WTC11 (cell line): ENCODE results near the gene SMARCA4. TPM values are rescaled to one million over a fixed set of nuclear protein-coding genes. Genes with fewer than 3 reads are reported as not detected.

ENCODE experiments used
- ATAC-seq: fragments of 200-7000 bp; cut with Tn5 transposase; 2 replicates; pipeline ENCODE4 v1.10.0; 2021; ENCODE audit warnings: mild to moderate bottlenecking, moderate library complexity
- CTCF ChIA-PET: fragments of 300-600 bp; sonication (Branson Sonifier 250); formaldehyde crosslinking; loops from one replicate; lab custom pipeline; 2021; ENCODE audit warnings: antibody characterized with exemption; lab: Charles Lee
- POLR2A ChIA-PET: fragments of 350-600 bp; sonication (Branson Sonifier 250); formaldehyde crosslinking; loops from one replicate; lab custom pipeline; 2021; ENCODE audit warnings: antibody characterized with exemption; lab: Charles Lee
- DNase-seq: peaks from one replicate; pipeline ENCODE4 v3.0.0; 2021; ENCODE audit warnings: low spot score
- H3K27ac Mint-ChIP-seq: 2 replicates; pipeline ENCODE4 v1.8.0; 2021; ENCODE audit warnings: mixed read lengths
- H3K27me3 Mint-ChIP-seq: 2 replicates; pipeline ENCODE4 v1.8.0; 2021; ENCODE audit warnings: low read depth, mild to moderate bottlenecking, moderate library complexity, mixed read lengths
- H3K36me3 Mint-ChIP-seq: 2 replicates; pipeline ENCODE4 v1.8.0; 2021; ENCODE audit warnings: mixed read lengths
- H3K4me1 Mint-ChIP-seq: 2 replicates; pipeline ENCODE4 v1.8.0; 2022; ENCODE audit warnings: mixed read lengths
- H3K4me3 Mint-ChIP-seq: 2 replicates; pipeline ENCODE4 v1.8.0; 2021; ENCODE audit warnings: mild to moderate bottlenecking, moderate library complexity, mixed read lengths
- H3K9me3 Mint-ChIP-seq: 2 replicates; pipeline ENCODE4 v1.8.0; 2021; ENCODE audit warnings: mixed read lengths
- CREB1 ChIP-seq: sonication (generic); formaldehyde crosslinking; IDR thresholded peaks from 2 replicates; pipeline ENCODE4 v1.8.0; 2023; ENCODE audit warnings: mild to moderate bottlenecking, missing genetic modification reagents
- ELF4 ChIP-seq: sonication (generic); formaldehyde crosslinking; IDR thresholded peaks from 2 replicates; pipeline ENCODE4 v1.8.1; 2022; ENCODE audit warnings: low read depth, mild to moderate bottlenecking, moderate library complexity, missing genetic modification reagents
- EMX1 ChIP-seq: fragments of 250-450 bp; sonication (Bioruptor Pico); IDR thresholded peaks from 2 replicates; pipeline ENCODE4 v1.8.0; 2021; ENCODE audit warnings: mild to moderate bottlenecking
- ESRRA ChIP-seq: sonication (generic); formaldehyde crosslinking; IDR thresholded peaks from 2 replicates; pipeline ENCODE4 v1.8.1; 2022; ENCODE audit warnings: mild to moderate bottlenecking, missing genetic modification reagents, borderline replicate concordance
- FOXK1 ChIP-seq: sonication (generic); formaldehyde crosslinking; IDR thresholded peaks from 2 replicates; pipeline ENCODE4 v1.8.0; 2022; ENCODE audit warnings: mild to moderate bottlenecking, moderate library complexity, missing genetic modification reagents
- GABPB1 ChIP-seq: sonication (generic); formaldehyde crosslinking; IDR thresholded peaks from 2 replicates; pipeline ENCODE4 v1.8.1; 2023; ENCODE audit warnings: mild to moderate bottlenecking, missing genetic modification reagents
- JAZF1 ChIP-seq: fragments of 250-450 bp; sonication (Bioruptor Pico); IDR thresholded peaks from 2 replicates; pipeline ENCODE4 v1.9.0; 2021; ENCODE audit warnings: moderate library complexity, mild to moderate bottlenecking, inconsistent platforms
- KAT7 ChIP-seq: sonication (generic); formaldehyde crosslinking; IDR thresholded peaks from 2 replicates; pipeline ENCODE4 v1.8.1; 2023; ENCODE audit warnings: missing genetic modification reagents, mild to moderate bottlenecking, borderline replicate concordance
- NFE2L1 ChIP-seq: sonication (generic); formaldehyde crosslinking; IDR thresholded peaks from 2 replicates; pipeline ENCODE4 v1.8.1; 2023; ENCODE audit warnings: missing genetic modification reagents
- NR2C2 ChIP-seq: sonication (generic); formaldehyde crosslinking; IDR thresholded peaks from 2 replicates; pipeline ENCODE4 v1.8.0; 2022; ENCODE audit warnings: mild to moderate bottlenecking, missing genetic modification reagents
- NR3C1 ChIP-seq: sonication (generic); formaldehyde crosslinking; conservative IDR thresholded peaks from 2 replicates; pipeline ENCODE4 v1.8.1; 2023; ENCODE audit warnings: low read depth, mild to moderate bottlenecking, missing genetic modification reagents
- RELA ChIP-seq: sonication (generic); formaldehyde crosslinking; IDR thresholded peaks from 2 replicates; pipeline ENCODE4 v1.8.1; 2022; ENCODE audit warnings: missing genetic modification reagents, mild to moderate bottlenecking, borderline replicate concordance
- TCF7 ChIP-seq: sonication (generic); formaldehyde crosslinking; IDR thresholded peaks from 2 replicates; pipeline ENCODE4 v1.8.0; 2022; ENCODE audit warnings: mild to moderate bottlenecking, low read depth, missing genetic modification reagents, moderate library complexity
- ZNF317 ChIP-seq: sonication (generic); formaldehyde crosslinking; IDR thresholded peaks from 2 replicates; pipeline ENCODE4 v1.8.1; 2023; ENCODE audit warnings: low read depth, mild to moderate bottlenecking, moderate library complexity, missing genetic modification reagents, borderline replicate concordance
- ZNF423 ChIP-seq: fragments of 250-450 bp; sonication (Bioruptor Pico); IDR thresholded peaks from 2 replicates; pipeline ENCODE4 v2.1.2; 2022; ENCODE audit warnings: mild to moderate bottlenecking, moderate library complexity
- total RNA-seq: library from RNA; stranded (reverse); gene quantifications from 3 replicates; pipeline ENCODE4 v1.2.3, GENCODE V29; 2021
- TF ChIP-seq, protein P1 (sequence below): fragments of 250-450 bp; sonication (Bioruptor Pico); IDR thresholded peaks from 2 replicates; pipeline ENCODE4 v1.9.0; 2021; ENCODE audit warnings: mild to moderate bottlenecking
- TF ChIP-seq, protein P2 (sequence below): fragments of 250-450 bp; sonication (Bioruptor Pico); IDR thresholded peaks from 2 replicates; pipeline ENCODE4 v1.8.0; 2021; ENCODE audit warnings: mild to moderate bottlenecking
- TF ChIP-seq, protein P3 (sequence below): fragments of 250-450 bp; sonication (Bioruptor Pico); IDR thresholded peaks from 2 replicates; pipeline ENCODE4 v1.9.0; 2021; ENCODE audit warnings: mild to moderate bottlenecking, borderline replicate concordance
- TF ChIP-seq, protein P4 (sequence below): fragments of 250-450 bp; sonication (Bioruptor Pico); IDR thresholded peaks from 2 replicates; pipeline ENCODE4 v2.1.2; 2022; ENCODE audit warnings: mild to moderate bottlenecking, moderate library complexity
- TF ChIP-seq, protein P5 (sequence below): sonication (generic); formaldehyde crosslinking; IDR thresholded peaks from 2 replicates; pipeline ENCODE4 v1.8.1; 2023; ENCODE audit warnings: mild to moderate bottlenecking, missing genetic modification reagents, moderate library complexity
- TF ChIP-seq, protein P6 (sequence below): sonication (generic); formaldehyde crosslinking; conservative IDR thresholded peaks from 2 replicates; pipeline ENCODE4 v1.8.1; 2023; ENCODE audit warnings: mild to moderate bottlenecking, low read depth, missing genetic modification reagents, moderate library complexity
- TF ChIP-seq, protein P7 (sequence below): sonication (generic); formaldehyde crosslinking; IDR thresholded peaks from 2 replicates; pipeline ENCODE4 v1.8.0; 2022; ENCODE audit warnings: mild to moderate bottlenecking, missing genetic modification reagents

The SMARCA4 gene
- total RNA-seq, 1 experiment from 2014 or later: 295 TPM

DNA sequence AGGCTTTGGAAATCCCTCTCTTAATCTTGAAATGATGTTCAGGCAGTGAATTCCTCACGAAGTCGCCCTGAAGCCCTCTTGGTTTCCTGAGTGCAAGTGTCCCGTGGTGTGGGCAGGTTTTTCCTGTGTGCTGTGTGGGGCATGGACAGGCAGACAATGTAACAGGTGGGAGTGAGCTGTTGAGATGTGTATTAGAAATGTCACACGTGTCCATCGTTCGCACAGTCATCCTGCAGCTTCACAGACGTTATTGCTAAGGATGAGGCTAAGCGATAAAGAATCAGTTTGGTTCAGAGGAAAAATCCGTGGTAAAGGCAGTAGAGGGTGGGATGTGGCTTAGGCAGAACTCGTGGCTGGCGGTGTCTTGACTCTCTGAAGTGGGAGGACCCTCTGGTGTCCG is 51.7 kb downstream of the SMARCA4 start (continued):
- TF ChIP-seq ZNF317 (CRISPR knock-in tag) (no peak), NR2C2 (CRISPR knock-in tag) (no peak), JAZF1 (CRISPR knock-in tag) (no peak), RELA (no peak), EMX1 (CRISPR knock-in tag) (no peak), NFE2L1 (CRISPR knock-in tag) (no peak), TCF7 (CRISPR knock-in tag) (no peak)
- TF ChIP-seq, protein P1, sequence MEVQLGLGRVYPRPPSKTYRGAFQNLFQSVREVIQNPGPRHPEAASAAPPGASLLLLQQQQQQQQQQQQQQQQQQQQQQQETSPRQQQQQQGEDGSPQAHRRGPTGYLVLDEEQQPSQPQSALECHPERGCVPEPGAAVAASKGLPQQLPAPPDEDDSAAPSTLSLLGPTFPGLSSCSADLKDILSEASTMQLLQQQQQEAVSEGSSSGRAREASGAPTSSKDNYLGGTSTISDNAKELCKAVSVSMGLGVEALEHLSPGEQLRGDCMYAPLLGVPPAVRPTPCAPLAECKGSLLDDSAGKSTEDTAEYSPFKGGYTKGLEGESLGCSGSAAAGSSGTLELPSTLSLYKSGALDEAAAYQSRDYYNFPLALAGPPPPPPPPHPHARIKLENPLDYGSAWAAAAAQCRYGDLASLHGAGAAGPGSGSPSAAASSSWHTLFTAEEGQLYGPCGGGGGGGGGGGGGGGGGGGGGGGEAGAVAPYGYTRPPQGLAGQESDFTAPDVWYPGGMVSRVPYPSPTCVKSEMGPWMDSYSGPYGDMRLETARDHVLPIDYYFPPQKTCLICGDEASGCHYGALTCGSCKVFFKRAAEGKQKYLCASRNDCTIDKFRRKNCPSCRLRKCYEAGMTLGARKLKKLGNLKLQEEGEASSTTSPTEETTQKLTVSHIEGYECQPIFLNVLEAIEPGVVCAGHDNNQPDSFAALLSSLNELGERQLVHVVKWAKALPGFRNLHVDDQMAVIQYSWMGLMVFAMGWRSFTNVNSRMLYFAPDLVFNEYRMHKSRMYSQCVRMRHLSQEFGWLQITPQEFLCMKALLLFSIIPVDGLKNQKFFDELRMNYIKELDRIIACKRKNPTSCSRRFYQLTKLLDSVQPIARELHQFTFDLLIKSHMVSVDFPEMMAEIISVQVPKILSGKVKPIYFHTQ: no peak
- TF ChIP-seq, protein P2, sequence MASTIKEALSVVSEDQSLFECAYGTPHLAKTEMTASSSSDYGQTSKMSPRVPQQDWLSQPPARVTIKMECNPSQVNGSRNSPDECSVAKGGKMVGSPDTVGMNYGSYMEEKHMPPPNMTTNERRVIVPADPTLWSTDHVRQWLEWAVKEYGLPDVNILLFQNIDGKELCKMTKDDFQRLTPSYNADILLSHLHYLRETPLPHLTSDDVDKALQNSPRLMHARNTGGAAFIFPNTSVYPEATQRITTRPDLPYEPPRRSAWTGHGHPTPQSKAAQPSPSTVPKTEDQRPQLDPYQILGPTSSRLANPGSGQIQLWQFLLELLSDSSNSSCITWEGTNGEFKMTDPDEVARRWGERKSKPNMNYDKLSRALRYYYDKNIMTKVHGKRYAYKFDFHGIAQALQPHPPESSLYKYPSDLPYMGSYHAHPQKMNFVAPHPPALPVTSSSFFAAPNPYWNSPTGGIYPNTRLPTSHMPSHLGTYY (CRISPR knock-in tag): no peak
- TF ChIP-seq, protein P3, sequence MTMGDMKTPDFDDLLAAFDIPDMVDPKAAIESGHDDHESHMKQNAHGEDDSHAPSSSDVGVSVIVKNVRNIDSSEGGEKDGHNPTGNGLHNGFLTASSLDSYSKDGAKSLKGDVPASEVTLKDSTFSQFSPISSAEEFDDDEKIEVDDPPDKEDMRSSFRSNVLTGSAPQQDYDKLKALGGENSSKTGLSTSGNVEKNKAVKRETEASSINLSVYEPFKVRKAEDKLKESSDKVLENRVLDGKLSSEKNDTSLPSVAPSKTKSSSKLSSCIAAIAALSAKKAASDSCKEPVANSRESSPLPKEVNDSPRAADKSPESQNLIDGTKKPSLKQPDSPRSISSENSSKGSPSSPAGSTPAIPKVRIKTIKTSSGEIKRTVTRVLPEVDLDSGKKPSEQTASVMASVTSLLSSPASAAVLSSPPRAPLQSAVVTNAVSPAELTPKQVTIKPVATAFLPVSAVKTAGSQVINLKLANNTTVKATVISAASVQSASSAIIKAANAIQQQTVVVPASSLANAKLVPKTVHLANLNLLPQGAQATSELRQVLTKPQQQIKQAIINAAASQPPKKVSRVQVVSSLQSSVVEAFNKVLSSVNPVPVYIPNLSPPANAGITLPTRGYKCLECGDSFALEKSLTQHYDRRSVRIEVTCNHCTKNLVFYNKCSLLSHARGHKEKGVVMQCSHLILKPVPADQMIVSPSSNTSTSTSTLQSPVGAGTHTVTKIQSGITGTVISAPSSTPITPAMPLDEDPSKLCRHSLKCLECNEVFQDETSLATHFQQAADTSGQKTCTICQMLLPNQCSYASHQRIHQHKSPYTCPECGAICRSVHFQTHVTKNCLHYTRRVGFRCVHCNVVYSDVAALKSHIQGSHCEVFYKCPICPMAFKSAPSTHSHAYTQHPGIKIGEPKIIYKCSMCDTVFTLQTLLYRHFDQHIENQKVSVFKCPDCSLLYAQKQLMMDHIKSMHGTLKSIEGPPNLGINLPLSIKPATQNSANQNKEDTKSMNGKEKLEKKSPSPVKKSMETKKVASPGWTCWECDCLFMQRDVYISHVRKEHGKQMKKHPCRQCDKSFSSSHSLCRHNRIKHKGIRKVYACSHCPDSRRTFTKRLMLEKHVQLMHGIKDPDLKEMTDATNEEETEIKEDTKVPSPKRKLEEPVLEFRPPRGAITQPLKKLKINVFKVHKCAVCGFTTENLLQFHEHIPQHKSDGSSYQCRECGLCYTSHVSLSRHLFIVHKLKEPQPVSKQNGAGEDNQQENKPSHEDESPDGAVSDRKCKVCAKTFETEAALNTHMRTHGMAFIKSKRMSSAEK (CRISPR knock-in tag): no peak

DNA sequence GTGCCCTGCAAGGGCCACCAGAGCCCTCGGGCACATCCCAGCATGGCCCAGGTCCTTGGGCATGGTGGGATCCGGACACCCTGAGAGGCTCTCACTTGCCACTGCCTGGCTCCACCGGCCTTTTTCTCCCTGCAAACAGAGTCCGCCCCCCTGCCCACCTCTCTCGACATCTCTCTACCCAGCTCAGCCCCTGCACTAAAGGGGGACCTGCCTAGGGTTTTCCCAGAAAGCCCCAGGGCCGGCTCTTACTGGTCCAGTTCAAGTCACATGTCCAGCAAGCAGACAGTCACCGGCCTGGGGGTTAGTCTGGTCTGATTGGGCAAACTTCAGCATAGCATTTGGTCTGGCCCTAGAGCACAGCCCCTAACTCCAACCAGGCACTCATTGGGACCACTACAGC is 52.9 kb downstream of the SMARCA4 start:
- Mint-ChIP-seq H3K4me1 (no peaks in the 10 kb centered on the region), H3K27me3 (no peaks in the 10 kb centered on the region), H3K36me3 (peaks cover 88% of the 10 kb centered on the region), H3K27ac (no peak overlapping the region), H3K4me3 (no peak overlapping the region), H3K9me3 (no peaks in the 10 kb centered on the region)
- ATAC-seq (no peak), DNase-seq (no peak)
- CTCF ChIA-PET: interaction anchor here (0.6 to 2.8 kb wide), 4 partner anchors 42 to 77 kb away, joined by 3 to 16 read pairs (median 3); no protein-coding TSS in a partner anchor
- POLR2A ChIA-PET: no interaction called here
- TF ChIP-seq, protein P4, sequence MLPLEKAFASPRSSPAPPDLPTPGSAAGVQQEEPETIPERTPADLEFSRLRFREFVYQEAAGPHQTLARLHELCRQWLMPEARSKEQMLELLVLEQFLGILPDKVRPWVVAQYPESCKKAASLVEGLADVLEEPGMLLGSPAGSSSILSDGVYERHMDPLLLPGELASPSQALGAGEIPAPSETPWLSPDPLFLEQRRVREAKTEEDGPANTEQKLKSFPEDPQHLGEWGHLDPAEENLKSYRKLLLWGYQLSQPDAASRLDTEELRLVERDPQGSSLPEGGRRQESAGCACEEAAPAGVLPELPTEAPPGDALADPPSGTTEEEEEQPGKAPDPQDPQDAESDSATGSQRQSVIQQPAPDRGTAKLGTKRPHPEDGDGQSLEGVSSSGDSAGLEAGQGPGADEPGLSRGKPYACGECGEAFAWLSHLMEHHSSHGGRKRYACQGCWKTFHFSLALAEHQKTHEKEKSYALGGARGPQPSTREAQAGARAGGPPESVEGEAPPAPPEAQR: no peak
- TF ChIP-seq FOXK1 (CRISPR knock-in tag): no peak
- no peak for TF ChIP-seq ELF4 (CRISPR knock-in tag)
- no peak for TF ChIP-seq KAT7 (CRISPR knock-in tag)
- TF ChIP-seq, protein P5, sequence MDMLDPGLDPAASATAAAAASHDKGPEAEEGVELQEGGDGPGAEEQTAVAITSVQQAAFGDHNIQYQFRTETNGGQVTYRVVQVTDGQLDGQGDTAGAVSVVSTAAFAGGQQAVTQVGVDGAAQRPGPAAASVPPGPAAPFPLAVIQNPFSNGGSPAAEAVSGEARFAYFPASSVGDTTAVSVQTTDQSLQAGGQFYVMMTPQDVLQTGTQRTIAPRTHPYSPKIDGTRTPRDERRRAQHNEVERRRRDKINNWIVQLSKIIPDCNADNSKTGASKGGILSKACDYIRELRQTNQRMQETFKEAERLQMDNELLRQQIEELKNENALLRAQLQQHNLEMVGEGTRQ (CRISPR knock-in tag): no peak
- TF ChIP-seq GABPB1 (CRISPR knock-in tag): no peak
- TF ChIP-seq CREB1 (CRISPR knock-in tag): no peak
- TF ChIP-seq ZNF423 (CRISPR knock-in tag): no peak
- no peak for TF ChIP-seq ESRRA (CRISPR knock-in tag)
- TF ChIP-seq ZNF317 (CRISPR knock-in tag): no peak
- TF ChIP-seq, protein P6, sequence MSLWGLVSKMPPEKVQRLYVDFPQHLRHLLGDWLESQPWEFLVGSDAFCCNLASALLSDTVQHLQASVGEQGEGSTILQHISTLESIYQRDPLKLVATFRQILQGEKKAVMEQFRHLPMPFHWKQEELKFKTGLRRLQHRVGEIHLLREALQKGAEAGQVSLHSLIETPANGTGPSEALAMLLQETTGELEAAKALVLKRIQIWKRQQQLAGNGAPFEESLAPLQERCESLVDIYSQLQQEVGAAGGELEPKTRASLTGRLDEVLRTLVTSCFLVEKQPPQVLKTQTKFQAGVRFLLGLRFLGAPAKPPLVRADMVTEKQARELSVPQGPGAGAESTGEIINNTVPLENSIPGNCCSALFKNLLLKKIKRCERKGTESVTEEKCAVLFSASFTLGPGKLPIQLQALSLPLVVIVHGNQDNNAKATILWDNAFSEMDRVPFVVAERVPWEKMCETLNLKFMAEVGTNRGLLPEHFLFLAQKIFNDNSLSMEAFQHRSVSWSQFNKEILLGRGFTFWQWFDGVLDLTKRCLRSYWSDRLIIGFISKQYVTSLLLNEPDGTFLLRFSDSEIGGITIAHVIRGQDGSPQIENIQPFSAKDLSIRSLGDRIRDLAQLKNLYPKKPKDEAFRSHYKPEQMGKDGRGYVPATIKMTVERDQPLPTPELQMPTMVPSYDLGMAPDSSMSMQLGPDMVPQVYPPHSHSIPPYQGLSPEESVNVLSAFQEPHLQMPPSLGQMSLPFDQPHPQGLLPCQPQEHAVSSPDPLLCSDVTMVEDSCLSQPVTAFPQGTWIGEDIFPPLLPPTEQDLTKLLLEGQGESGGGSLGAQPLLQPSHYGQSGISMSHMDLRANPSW (CRISPR knock-in tag): no peak
- no peak for TF ChIP-seq JAZF1 (CRISPR knock-in tag)
- TF ChIP-seq NR3C1 (CRISPR knock-in tag): no peak
- TF ChIP-seq, protein P7, sequence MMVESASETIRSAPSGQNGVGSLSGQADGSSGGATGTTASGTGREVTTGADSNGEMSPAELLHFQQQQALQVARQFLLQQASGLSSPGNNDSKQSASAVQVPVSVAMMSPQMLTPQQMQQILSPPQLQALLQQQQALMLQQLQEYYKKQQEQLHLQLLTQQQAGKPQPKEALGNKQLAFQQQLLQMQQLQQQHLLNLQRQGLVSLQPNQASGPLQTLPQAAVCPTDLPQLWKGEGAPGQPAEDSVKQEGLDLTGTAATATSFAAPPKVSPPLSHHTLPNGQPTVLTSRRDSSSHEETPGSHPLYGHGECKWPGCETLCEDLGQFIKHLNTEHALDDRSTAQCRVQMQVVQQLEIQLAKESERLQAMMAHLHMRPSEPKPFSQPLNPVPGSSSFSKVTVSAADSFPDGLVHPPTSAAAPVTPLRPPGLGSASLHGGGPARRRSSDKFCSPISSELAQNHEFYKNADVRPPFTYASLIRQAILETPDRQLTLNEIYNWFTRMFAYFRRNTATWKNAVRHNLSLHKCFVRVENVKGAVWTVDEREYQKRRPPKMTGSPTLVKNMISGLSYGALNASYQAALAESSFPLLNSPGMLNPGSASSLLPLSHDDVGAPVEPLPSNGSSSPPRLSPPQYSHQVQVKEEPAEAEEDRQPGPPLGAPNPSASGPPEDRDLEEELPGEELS (CRISPR knock-in tag): no peak
